ENCODE measurements around the gene LUC7L.

GRCh38 chr16:166375-167121 is 62.7 kb downstream of the LUC7L start:
- TF ChIP-seq PBX3 (IDR thresholded peaks at IDR 0.05) (no peak), USF1 (IDR thresholded peaks at IDR 0.05; ENCODE audit: borderline replicate concordance, low read depth) (no peak), MAX (IDR thresholded peaks at IDR 0.05; ENCODE audit: low read depth) (no peak), YY1 (IDR thresholded peaks at IDR 0.05; ENCODE audit: low read depth) (no peak), EP300 (IDR thresholded peaks at IDR 0.05; ENCODE audit: borderline replicate concordance in 1 of 2, low read depth in 1 of 2, low read length in 1 of 2) (no peak)
- TF ChIP-seq, protein P1, sequence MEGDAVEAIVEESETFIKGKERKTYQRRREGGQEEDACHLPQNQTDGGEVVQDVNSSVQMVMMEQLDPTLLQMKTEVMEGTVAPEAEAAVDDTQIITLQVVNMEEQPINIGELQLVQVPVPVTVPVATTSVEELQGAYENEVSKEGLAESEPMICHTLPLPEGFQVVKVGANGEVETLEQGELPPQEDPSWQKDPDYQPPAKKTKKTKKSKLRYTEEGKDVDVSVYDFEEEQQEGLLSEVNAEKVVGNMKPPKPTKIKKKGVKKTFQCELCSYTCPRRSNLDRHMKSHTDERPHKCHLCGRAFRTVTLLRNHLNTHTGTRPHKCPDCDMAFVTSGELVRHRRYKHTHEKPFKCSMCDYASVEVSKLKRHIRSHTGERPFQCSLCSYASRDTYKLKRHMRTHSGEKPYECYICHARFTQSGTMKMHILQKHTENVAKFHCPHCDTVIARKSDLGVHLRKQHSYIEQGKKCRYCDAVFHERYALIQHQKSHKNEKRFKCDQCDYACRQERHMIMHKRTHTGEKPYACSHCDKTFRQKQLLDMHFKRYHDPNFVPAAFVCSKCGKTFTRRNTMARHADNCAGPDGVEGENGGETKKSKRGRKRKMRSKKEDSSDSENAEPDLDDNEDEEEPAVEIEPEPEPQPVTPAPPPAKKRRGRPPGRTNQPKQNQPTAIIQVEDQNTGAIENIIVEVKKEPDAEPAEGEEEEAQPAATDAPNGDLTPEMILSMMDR (IDR thresholded peaks at IDR 0.05) = no peak
